ENCODE measurements around the gene ADGRD1. TPM values are rescaled to one million over a fixed set of nuclear protein-coding genes. Genes with fewer than 3 reads are reported as not detected.

ADGRD1 gene
- total and polyA plus RNA-seq, 8 donors = 1.4 to 7.3 (median 5.2) TPM

DNA sequence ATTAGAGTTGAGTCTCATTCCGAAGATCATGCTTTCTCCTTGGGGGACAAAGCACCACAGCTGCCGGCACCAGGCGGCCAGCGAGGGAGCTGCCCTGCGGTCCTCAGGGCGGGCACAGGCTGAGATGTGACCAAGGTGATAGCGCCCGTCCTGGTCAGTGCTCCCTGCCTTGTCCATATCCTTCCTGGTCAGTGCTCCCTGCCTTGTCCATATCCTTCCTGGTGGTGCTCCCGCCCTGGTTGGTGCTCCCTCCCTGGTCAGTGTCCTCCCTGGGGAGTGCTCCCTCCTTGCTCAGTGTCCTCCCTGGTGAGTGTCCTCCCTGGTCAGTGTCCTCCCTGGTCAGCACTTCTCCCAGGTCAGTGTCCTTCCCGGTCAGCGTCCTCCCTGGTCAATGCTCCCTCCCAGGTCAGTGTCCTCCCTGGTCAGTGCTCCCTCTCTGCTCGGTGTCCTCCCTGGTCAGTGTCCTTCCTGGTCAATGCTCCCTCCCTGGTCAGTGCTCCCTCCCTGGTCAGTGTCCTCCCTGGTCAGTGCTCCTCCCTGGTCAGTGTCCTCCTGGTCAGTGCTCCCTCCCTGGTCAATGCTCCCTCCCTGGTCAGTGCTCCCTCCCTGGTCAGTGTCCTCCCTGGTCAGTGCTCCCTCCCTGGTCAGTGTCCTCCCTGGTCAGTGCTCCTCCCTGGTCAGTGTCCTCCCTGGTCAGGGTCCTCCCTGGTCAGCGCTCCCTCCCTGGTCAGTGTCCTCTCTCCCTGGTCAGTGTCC lies 92.2 kb downstream of the ADGRD1 start:
- Histone ChIP-seq H3K27me3 (no peaks in the 10 kb centered on the region), H3K4me3 (no peak overlapping the region), H3K4me1 (no peaks in the 10 kb centered on the region), H3K27ac (no peak overlapping the region), H3K36me3 (no peaks in the 10 kb centered on the region), H3K9me3 (no peaks in the 10 kb centered on the region)
- 94% methylated on average over 13 of the region's 13 CpGs for WGBS, 2 donors
- peak in 1 of 6 donors; percentile 49 for DNase-seq
- TF ChIP-seq, protein P1, sequence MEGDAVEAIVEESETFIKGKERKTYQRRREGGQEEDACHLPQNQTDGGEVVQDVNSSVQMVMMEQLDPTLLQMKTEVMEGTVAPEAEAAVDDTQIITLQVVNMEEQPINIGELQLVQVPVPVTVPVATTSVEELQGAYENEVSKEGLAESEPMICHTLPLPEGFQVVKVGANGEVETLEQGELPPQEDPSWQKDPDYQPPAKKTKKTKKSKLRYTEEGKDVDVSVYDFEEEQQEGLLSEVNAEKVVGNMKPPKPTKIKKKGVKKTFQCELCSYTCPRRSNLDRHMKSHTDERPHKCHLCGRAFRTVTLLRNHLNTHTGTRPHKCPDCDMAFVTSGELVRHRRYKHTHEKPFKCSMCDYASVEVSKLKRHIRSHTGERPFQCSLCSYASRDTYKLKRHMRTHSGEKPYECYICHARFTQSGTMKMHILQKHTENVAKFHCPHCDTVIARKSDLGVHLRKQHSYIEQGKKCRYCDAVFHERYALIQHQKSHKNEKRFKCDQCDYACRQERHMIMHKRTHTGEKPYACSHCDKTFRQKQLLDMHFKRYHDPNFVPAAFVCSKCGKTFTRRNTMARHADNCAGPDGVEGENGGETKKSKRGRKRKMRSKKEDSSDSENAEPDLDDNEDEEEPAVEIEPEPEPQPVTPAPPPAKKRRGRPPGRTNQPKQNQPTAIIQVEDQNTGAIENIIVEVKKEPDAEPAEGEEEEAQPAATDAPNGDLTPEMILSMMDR (IDR thresholded peaks at IDR 0.05) = no peak
- no peak for ATAC-seq
- intact Hi-C loops (cut with DNase I) = no loop called here
- no peak for FAIRE-seq

DNA sequence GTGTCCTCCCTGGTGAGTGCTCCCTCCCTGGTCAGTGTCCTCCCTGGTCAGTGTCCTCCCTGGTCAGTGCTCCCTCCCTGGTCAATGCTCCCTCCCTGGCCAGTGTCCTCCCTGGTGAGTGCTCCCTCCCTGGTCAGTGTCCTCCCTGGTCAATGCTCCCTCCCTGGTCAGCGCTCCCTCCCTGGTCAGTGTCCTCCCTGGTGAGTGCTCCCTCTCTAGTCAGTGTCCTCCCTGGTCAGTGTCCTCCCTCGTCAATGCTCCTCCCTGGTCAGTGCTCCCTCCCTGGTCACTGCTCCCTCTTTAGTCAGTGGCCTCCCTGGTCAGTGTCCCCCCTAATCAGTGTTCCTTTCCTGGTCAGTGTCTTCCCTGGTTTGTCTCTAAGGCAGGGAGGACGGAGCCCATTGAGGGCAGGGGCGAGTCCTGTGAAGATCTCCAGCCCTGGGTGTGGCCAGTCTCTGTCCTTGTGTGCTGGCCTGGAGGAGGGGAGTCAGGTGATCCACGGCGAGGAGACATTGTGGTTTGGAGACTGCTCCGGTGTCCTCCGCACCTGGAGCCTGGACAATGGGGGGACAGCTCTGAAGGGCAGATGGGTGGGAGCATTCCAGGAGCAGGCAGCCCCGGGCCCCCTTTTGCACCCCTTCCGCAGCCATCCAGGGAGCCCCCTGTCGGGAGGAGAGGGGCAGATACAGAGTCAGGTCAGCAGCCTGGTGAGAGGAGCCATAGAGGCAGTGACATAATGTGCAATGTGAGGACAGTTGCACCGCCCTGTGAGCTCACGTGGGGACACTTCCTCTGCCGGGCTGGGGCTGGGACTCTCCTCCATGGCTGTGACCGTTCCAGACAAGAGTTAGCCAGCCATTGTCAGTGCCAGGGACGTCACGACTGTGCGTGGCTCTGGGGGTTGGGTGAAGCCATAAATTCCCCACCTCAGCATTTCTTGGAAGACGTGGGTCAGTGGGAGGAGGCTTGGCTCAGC lies 93.4 kb downstream of the ADGRD1 start:
- Histone ChIP-seq H3K27me3 (no peaks in the 10 kb centered on the region), H3K9me3 (no peaks in the 10 kb centered on the region), H3K36me3 (no peaks in the 10 kb centered on the region), H3K4me3 (no peak overlapping the region), H3K4me1 (no peaks in the 10 kb centered on the region), H3K27ac (no peak overlapping the region)
- ATAC-seq (peak in 2 of 4 donors; percentile 14 to 17), FAIRE-seq (no peak), DNase-seq (peak in 1 of 6 donors; percentile 46)
- WGBS, 2 donors = 78 to 82% methylated on average over 19 of the region's 19 CpGs
- TF ChIP-seq, protein P1 (IDR thresholded peaks at IDR 0.05) = no peak
- intact Hi-C loops (cut with DNase I) = no loop called here

DNA sequence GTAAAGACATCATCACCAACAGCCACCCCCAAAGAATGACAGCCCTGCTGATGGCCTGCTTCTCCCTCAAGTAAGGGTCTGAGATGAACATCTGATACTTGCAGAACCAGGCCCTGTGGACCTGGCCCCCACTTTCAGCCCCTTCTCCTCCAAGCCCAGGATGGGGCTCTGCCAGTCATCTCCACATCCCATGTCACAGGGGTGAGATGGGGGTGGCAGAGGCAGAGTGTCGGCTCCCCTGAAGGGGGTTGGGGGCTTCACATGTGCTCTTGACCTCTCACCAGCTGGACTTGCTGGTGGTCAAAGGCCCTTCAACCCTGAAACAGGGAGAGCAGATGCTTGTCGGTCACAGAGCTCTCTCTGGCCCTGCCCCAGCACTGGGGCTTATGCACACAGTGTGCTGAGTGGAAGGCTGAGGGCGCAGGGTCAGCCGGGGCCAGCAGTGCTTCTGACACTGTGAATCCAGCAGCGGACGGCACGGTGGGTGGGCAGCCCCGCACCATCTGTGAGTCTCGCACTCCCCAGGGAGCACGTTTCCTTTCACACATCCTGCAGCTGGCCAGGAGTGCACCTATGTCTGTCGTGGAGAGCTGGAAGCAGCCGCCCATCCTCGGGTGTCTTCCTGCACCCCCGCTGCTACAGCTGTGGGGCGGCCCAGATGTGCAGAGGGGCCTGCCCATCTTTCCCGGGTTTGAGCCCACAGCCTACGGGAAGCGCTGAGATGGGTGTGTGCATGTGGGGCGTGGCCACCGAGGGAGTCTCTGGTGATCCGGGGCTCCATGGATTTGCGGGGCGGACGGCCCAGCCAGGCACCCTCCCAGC lies 94.3 kb downstream of the ADGRD1 start:
- Histone ChIP-seq H3K36me3 (no peaks in the 10 kb centered on the region), H3K4me1 (no peaks in the 10 kb centered on the region), H3K27ac (no peak overlapping the region), H3K27me3 (no peaks in the 10 kb centered on the region), H3K4me3 (no peak overlapping the region), H3K9me3 (no peaks in the 10 kb centered on the region)
- FAIRE-seq = no peak
- ATAC-seq = peak in 1 of 4 donors; percentile 9
- WGBS, 2 donors = 75% methylated on average over 21 to 24 of the region's 24 CpGs
- peak in 1 of 6 donors; percentile 67 for DNase-seq
- intact Hi-C loops (cut with DNase I) = no loop called here
- TF ChIP-seq, protein P1 (IDR thresholded peaks at IDR 0.05) = no peak

DNA sequence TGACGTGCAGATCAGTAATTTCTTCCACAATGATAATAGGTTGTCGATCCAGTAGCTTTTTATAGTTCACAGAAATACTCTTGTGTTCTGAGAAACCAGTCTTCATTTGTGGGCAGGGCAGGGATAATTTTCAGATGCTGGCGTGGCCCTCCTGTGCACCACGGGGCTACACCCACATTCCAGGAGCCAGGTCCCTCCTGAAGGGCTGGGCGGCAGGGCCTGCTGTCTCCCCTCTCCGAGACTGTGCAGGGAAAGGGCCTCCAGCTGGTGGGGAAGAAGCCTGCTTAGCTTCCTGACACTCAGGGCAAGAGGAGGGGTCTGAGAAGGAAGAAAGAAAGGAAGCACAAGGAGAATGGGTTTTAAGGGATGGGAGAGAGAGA lies 94.9 kb downstream of the ADGRD1 start:
- ATAC-seq (no peak), DNase-seq (no peak), FAIRE-seq (no peak)
- 72 to 75% methylated on average over 6 of the region's 6 CpGs for WGBS, 2 donors
- intact Hi-C loops (cut with DNase I) = no loop called here
- Histone ChIP-seq H3K4me1 (no peaks in the 10 kb centered on the region), H3K4me3 (no peak overlapping the region), H3K27me3 (no peaks in the 10 kb centered on the region), H3K9me3 (no peaks in the 10 kb centered on the region), H3K27ac (no peak overlapping the region), H3K36me3 (no peaks in the 10 kb centered on the region)
- TF ChIP-seq, protein P1 (IDR thresholded peaks at IDR 0.05) = no peak

Data from pancreas (tissue), 10 donors.